Gastrocnemius medialis (tissue), 4 donors: ENCODE results near the gene GLI3. TPM values are rescaled to one million over a fixed set of nuclear protein-coding genes. Genes with fewer than 3 reads are reported as not detected.

Source experiments
- ATAC-seq, 2 donors: fragments of 150-250 bp; one replicate each; pipeline ENCODE4 v1.9.1; 2016
- DNase-seq, 2 donors: peaks; one replicate each; pipeline ENCODE4 v3.0.0-alpha.2; 2019
- H3K27ac ChIP-seq, 4 donors: fragments of 200-600 bp; sonication (generic); 1 replicate in 1 of 4; 2 replicates in 3 of 4; pipeline ENCODE4 v1.5.1; 2016 to 2018; ENCODE audit warnings: mild to moderate bottlenecking in 2 of 4, moderate library complexity in 1 of 4
- H3K27me3 ChIP-seq, 3 donors: fragments of 200-600 bp; sonication (generic) in 2 of 3; 1 replicate in 1 of 3; 2 replicates in 2 of 3; pipeline versions ENCODE4 v1.5.1 to v1.6.0; 2016 to 2019; ENCODE audit warnings: mild to moderate bottlenecking in 1 of 3, moderate library complexity in 1 of 3
- H3K36me3 ChIP-seq, 2 donors: fragments of 200-600 bp; sonication (generic) in 1 of 2; one replicate each; pipeline ENCODE4 v1.5.1; 2017 to 2018
- H3K4me1 ChIP-seq, 2 donors: fragments of 200-600 bp; sonication (generic) in 1 of 2; one replicate each; pipeline ENCODE4 v1.5.1; 2016 to 2017; ENCODE audit warnings: mild to moderate bottlenecking in 2 of 2
- H3K4me3 ChIP-seq, 4 donors: fragments of 200-600 bp; sonication (generic) in 3 of 4; 1 replicate in 1 of 4; 2 replicates in 3 of 4; pipeline ENCODE4 v1.5.1; 2016 to 2019; ENCODE audit warnings: mild to moderate bottlenecking in 2 of 4
- H3K9me3 ChIP-seq, 3 donors: fragments of 200-600 bp; sonication (generic) in 2 of 3; 1 replicate in 1 of 3; 2 replicates in 2 of 3; pipeline ENCODE4 v1.5.1; 2016 to 2019
- CTCF ChIP-seq, 5 experiments: fragments of 450-650 bp in 3 of 5; fragments of 200-600 bp in 2 of 5; sonication (generic) in 2 of 5; IDR thresholded peaks in 4 of 5; conservative IDR thresholded peaks in 1 of 5; 1 replicate in 4 of 5; 2 replicates in 1 of 5; pipeline ENCODE4 v1.5.1; 2016 to 2019; ENCODE audit warnings: antibody characterized with exemption in 5 of 5, mild to moderate bottlenecking in 3 of 5, moderate library complexity in 3 of 5
- POLR2A ChIP-seq, 2 donors: fragments of 450-650 bp; IDR thresholded peaks; one replicate each; pipeline ENCODE4 v1.6.1; 2017; ENCODE audit warnings: antibody characterized with exemption in 2 of 2, mild to moderate bottlenecking in 2 of 2, moderate library complexity in 2 of 2
- in situ Hi-C, 4 donors: fragments of 200-750 bp; cut with MboI; loops; one replicate each; pipeline versions ENCODE4 v1.15.0 to v1.8.0; 2017; ENCODE audit warnings: low sequenced_read_pairs in 4 of 4
- intact Hi-C: fragments of 100-400 bp; cut with DNase I; formaldehyde crosslinking; loops from one replicate; pipeline ENCODE4 v1.15.1; 2023; ENCODE audit warnings: low total_unique reads
- total RNA-seq, 4 donors: library from RNA; depleted of rRNA; stranded (reverse); fragments of >200 nt; gene quantifications; one replicate each; pipeline versions ENCODE4 v1.1.0 to v1.2.3, GENCODE V29; 2016

Gene GLI3
- total RNA-seq, 4 donors from 2014 or later = 0.46 to 1.6 (median 0.81) TPM

DNA sequence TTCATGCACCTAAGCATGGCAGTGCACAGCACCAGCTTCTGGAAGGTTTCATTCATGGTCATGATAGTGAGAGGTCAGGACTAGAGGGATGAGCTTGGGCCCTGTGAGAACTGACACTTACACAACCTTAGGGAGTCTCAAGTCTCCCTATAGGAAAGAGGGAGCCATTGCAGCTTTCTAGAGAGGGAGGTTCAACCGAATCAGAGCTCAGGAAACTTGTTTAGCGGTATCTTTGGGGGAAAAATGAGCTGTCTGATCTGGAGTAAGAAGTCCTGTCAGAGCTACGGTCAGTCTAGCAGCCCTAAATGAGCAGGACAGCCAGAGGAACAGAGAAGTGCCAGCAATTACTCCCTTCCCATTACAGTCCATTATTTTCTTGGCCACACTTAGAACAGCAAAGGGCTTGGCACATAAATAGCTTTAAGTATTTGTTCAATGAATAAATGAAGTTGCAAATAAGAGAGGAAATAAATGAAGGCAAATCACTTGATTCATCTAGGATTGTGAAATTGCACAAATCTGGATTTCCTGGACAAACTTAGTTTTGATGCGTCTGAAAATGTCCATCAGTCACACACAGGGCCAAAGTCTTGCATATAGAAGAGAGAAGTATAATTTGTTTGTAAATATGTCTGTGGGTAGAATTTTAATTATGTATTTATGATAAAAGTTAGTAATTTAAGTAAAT is 262.0 kb downstream of the GLI3 start:
- TF ChIP-seq POLR2A (IDR thresholded peaks at IDR 0.05) (no peak), CTCF (IDR thresholded peaks at IDR 0.05 in 4 of 5, conservative IDR thresholded peaks at IDR 0.05 in 1 of 5) (no peak)
- H3K27me3 ChIP-seq = no peaks in the 10 kb centered on the region
- in situ Hi-C loops (loop anchor here in 2 of 4 donors (10.0 to 25.0 kb wide), 2 partner anchors 262 to 710 kb away; partner anchors contain the start of gene GLI3 (in 1 of the 2)), intact Hi-C loops (loop anchor here (5.0 to 10.0 kb wide), 2 partner anchors 262 to 870 kb away; partner anchors contain the start of gene GLI3)
- peaks cover 21 to 33% of the 10 kb centered on the region in 2 donors for H3K4me1 ChIP-seq
- no peak overlapping the region for H3K27ac ChIP-seq
- no peaks in the 10 kb centered on the region for H3K9me3 ChIP-seq
- no peak for ATAC-seq
- no peak for DNase-seq
- no peaks in the 10 kb centered on the region for H3K36me3 ChIP-seq
- H3K4me3 ChIP-seq = no peak overlapping the region

- Histone ChIP-seq H3K27me3 (no peaks in the 10 kb centered on the region), H3K4me1 (peaks cover 21 to 33% of the 10 kb centered on the region in 2 donors), H3K36me3 (no peaks in the 10 kb centered on the region), H3K9me3 (no peaks in the 10 kb centered on the region), H3K27ac (no peak overlapping the region), H3K4me3 (no peak overlapping the region)
- intact Hi-C loops = loop anchor here (10.0 kb wide), 1 partner anchor 872 kb away; no protein-coding TSS in a partner anchor
- no peak for DNase-seq
- no peak for ATAC-seq
- in situ Hi-C loops = loop anchor here in 1 of 4 donors (10.0 kb wide), 1 partner anchor 712 kb away; no protein-coding TSS in a partner anchor
- TF ChIP-seq POLR2A (IDR thresholded peaks at IDR 0.05) (no peak), CTCF (IDR thresholded peaks at IDR 0.05 in 4 of 5, conservative IDR thresholded peaks at IDR 0.05 in 1 of 5) (no peak)
Observed at GRCh38 chr7:41973202-41973730, 263.7 kb downstream of the GLI3 start.

DNA sequence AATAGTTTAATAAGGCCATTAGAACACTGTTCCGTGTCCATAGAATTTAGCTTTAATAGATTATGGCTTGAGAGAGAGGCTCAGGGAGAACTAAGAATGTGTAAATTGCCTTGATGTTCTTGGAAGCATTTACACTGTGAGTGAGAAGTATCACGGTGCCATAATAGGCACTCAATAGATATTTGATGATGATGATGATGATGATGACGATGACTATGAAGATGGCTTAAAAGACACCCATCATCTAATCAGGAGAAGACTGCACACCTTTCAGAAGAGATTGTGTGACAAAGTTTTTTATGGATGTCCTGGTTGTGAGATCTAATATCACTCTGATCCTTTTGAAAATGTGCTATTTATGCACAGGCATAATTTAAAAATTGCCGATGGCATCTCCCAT is 264.2 kb downstream of the GLI3 start:
- DNase-seq (no peak), ATAC-seq (no peak)
- no peaks in the 10 kb centered on the region for H3K36me3 ChIP-seq
- H3K4me3 ChIP-seq = no peak overlapping the region
- no peak for TF ChIP-seq POLR2A (IDR thresholded peaks at IDR 0.05)
- TF ChIP-seq CTCF (IDR thresholded peaks at IDR 0.05 in 4 of 5, conservative IDR thresholded peaks at IDR 0.05 in 1 of 5) = no peak
- in situ Hi-C loops (loop anchor here in 1 of 4 donors (10.0 kb wide), 1 partner anchor 712 kb away; no protein-coding TSS in a partner anchor), intact Hi-C loops (loop anchor here (10.0 kb wide), 1 partner anchor 872 kb away; no protein-coding TSS in a partner anchor)
- H3K4me1 ChIP-seq = peaks cover 21 to 28% of the 10 kb centered on the region in 2 donors
- no peaks in the 10 kb centered on the region for H3K9me3 ChIP-seq
- H3K27ac ChIP-seq = no peak overlapping the region
- H3K27me3 ChIP-seq = no peaks in the 10 kb centered on the region

GRCh38 chr7:41972270-41972669 is 264.7 kb downstream of the GLI3 start:
- in situ Hi-C loops (loop anchor here in 1 of 4 donors (10.0 kb wide), 1 partner anchor 713 kb away; no protein-coding TSS in a partner anchor), intact Hi-C loops (loop anchor here (10.0 kb wide), 1 partner anchor 873 kb away; no protein-coding TSS in a partner anchor)
- TF ChIP-seq CTCF (IDR thresholded peaks at IDR 0.05 in 4 of 5, conservative IDR thresholded peaks at IDR 0.05 in 1 of 5) = no peak
- TF ChIP-seq POLR2A (IDR thresholded peaks at IDR 0.05) = no peak
- Histone ChIP-seq H3K36me3 (no peaks in the 10 kb centered on the region), H3K9me3 (no peaks in the 10 kb centered on the region), H3K27me3 (no peaks in the 10 kb centered on the region), H3K4me1 (peaks cover 16 to 23% of the 10 kb centered on the region in 2 donors), H3K4me3 (no peak overlapping the region), H3K27ac (no peak overlapping the region)
- ATAC-seq (no peak), DNase-seq (no peak)
